Muscle of leg (tissue), 16 donors: ENCODE measurements around the gene CADM3. TPM values are rescaled to one million over a fixed set of nuclear protein-coding genes. Genes with fewer than 3 reads are reported as not detected.

ENCODE experiments used
- DNase-seq: peaks from one replicate; pipeline ENCODE4 v3.0.0; 2013
- H3K27ac ChIP-seq: one replicate; pipeline ENCODE4 v1.5.1; 2013; ENCODE audit warnings: mild to moderate bottlenecking, low read length, control low read depth
- H3K27me3 ChIP-seq: one replicate; pipeline ENCODE4 v1.6.1; 2013; ENCODE audit warnings: low read length; ENCODE audit not compliant: control insufficient read depth, insufficient read depth
- H3K36me3 ChIP-seq: one replicate; pipeline ENCODE4 v1.6.1; 2013; ENCODE audit warnings: low read length; ENCODE audit not compliant: control insufficient read depth, insufficient read depth
- H3K4me1 ChIP-seq: one replicate; pipeline ENCODE4 v1.6.1; 2013; ENCODE audit warnings: low read length; ENCODE audit not compliant: control insufficient read depth, insufficient read depth
- H3K4me3 ChIP-seq: one replicate; pipeline ENCODE4 v1.5.1; 2013; ENCODE audit warnings: low read length, control low read depth
- H3K9me3 ChIP-seq: replicated peaks from 2 replicates; pipeline ENCODE4 v1.6.1; 2013; ENCODE audit warnings: low read depth, low read length; ENCODE audit not compliant: control insufficient read depth
- WGBS: methylation state at CpG from one replicate; pipeline ENCODE4 v1.1.5; 2013; ENCODE audit warnings: missing lambda C conversion rate; ENCODE audit not compliant: insufficient coverage; 5-methylcytosine and 5-hydroxymethylcytosine counted together
- long read RNA-seq, 11 donors: transcript quantifications; one replicate each; lab custom pipeline, GENCODE V29; 2026
- polyA plus RNA-seq, 8 donors: library from polyadenylated mRNA; unstranded; fragments of 120-200 nt; gene quantifications; one replicate each; pipeline versions ENCODE4 v1.2.1 to v1.2.3, GENCODE V29; 2013; ENCODE audit warnings: inconsistent platforms in 1 of 8, low replicate concordance in 1 of 8; ENCODE audit not compliant: insufficient read length in 8 of 8, insufficient read depth in 1 of 8
- total RNA-seq: library from RNA; stranded (reverse); fragments of 120-200 nt; gene quantifications from one replicate; pipeline ENCODE4 v1.2.4, GENCODE V29; 2013

Gene CADM3
- total RNA-seq (0.44 TPM), polyA plus RNA-seq (1 to 10 TPM in 1 of 8 donors, under 1 TPM in 7; 0.34 to 1.3 (median 0.47) TPM)
- long read RNA-seq, donor 1: 0 reads
- long read RNA-seq, donor 2, partial matches to known transcripts: 0 of 1 reads
- long read RNA-seq, donor 2, other reads (novel, unspliced or antisense): 0 of 1 reads
- long read RNA-seq, donor 3: 0 reads
- long read RNA-seq, donor 4: 0 reads
- long read RNA-seq, donor 5: 0 reads
- long read RNA-seq, donor 6: 0 reads
- long read RNA-seq, donor 7: 0 reads
- long read RNA-seq, donor 8: 0 reads
- long read RNA-seq, donor 9: 0 reads
- long read RNA-seq, donor 10: 0 reads
- long read RNA-seq, donor 11: 0 reads

GRCh38 chr1:159171254-159171687, at the start of gene CADM3:
Gene CADM3 (plus strand): TSS chr1:159171615. CDS start chr1:159171766, 151 bp downstream.
- Histone ChIP-seq H3K27ac (no peak within 1 kb of the TSS), H3K36me3 (no peaks in the 10 kb centered on the region), H3K27me3 (peaks cover 38% of the 10 kb centered on the region), H3K4me3 (no peak within 1 kb of the TSS), H3K9me3 (no peaks in the 10 kb centered on the region), H3K4me1 (peaks cover 8% of the 10 kb centered on the region)
- 4% methylated on average over 10 of the region's 29 CpGs for WGBS
- DNase-seq: no peak

GRCh38 chr1:159122005-159122621, 49.3 kb upstream of the CADM3 start:
- Histone ChIP-seq H3K4me3 (no peak overlapping the region), H3K36me3 (no peaks in the 10 kb centered on the region), H3K27ac (no peak overlapping the region), H3K27me3 (no peaks in the 10 kb centered on the region), H3K4me1 (no peaks in the 10 kb centered on the region), H3K9me3 (no peaks in the 10 kb centered on the region)
- 48% methylated on average over 2 of the region's 2 CpGs for WGBS
- no peak for DNase-seq

- Histone ChIP-seq H3K27ac (no peak overlapping the region), H3K4me3 (no peak overlapping the region), H3K4me1 (no peaks in the 10 kb centered on the region), H3K36me3 (no peaks in the 10 kb centered on the region), H3K9me3 (no peaks in the 10 kb centered on the region), H3K27me3 (no peaks in the 10 kb centered on the region)
- no peak for DNase-seq
- WGBS: 86% methylated on average over 1 of the region's 5 CpGs
These were observed 47.8 kb upstream of the CADM3 start for GRCh38 chr1:159123587-159123986.

GRCh38 chr1:159132271-159132881, 39.0 kb upstream of the CADM3 start:
- no CpG with 5 or more reads among the region's 12 CpGs for WGBS
- Histone ChIP-seq H3K9me3 (no peaks in the 10 kb centered on the region), H3K27ac (no peak overlapping the region), H3K4me1 (no peaks in the 10 kb centered on the region), H3K4me3 (no peak overlapping the region), H3K27me3 (no peaks in the 10 kb centered on the region), H3K36me3 (no peaks in the 10 kb centered on the region)
- DNase-seq: peak; percentile 46

- Histone ChIP-seq H3K27me3 (no peaks in the 10 kb centered on the region), H3K36me3 (no peaks in the 10 kb centered on the region), H3K4me3 (no peak overlapping the region), H3K27ac (no peak overlapping the region), H3K4me1 (no peaks in the 10 kb centered on the region), H3K9me3 (no peaks in the 10 kb centered on the region)
- 57% methylated on average over 3 of the region's 7 CpGs for WGBS
- no peak for DNase-seq
These were observed 30.9 kb upstream of the CADM3 start for GRCh38 chr1:159140474-159140873.

GRCh38 chr1:159141584-159142390, 29.6 kb upstream of the CADM3 start:
- H3K27me3 ChIP-seq: no peaks in the 10 kb centered on the region
- H3K4me1 ChIP-seq: no peaks in the 10 kb centered on the region

GRCh38 chr1:159142391-159142663, 29.1 kb upstream of the CADM3 start:
- 55% methylated on average over 2 of the region's 2 CpGs for WGBS
- Histone ChIP-seq H3K9me3 (no peaks in the 10 kb centered on the region), H3K36me3 (no peaks in the 10 kb centered on the region), H3K27ac (no peak overlapping the region), H3K4me3 (no peak overlapping the region), H3K27me3 (no peaks in the 10 kb centered on the region), H3K4me1 (no peaks in the 10 kb centered on the region)
- no peak for DNase-seq

More at GRCh38 chr1:159141584-159142390, 29.6 kb upstream of the CADM3 start:
- no peak overlapping the region for H3K27ac ChIP-seq
- WGBS: 21% methylated on average over 8 of the region's 18 CpGs
- H3K36me3 ChIP-seq: no peaks in the 10 kb centered on the region
- no peak for DNase-seq
- H3K4me3 ChIP-seq: no peak overlapping the region
- H3K9me3 ChIP-seq: no peaks in the 10 kb centered on the region

GRCh38 chr1:159142726-159143510, 28.5 kb upstream of the CADM3 start:
- Histone ChIP-seq H3K27ac (no peak overlapping the region), H3K4me3 (no peak overlapping the region), H3K4me1 (no peaks in the 10 kb centered on the region), H3K36me3 (no peaks in the 10 kb centered on the region), H3K27me3 (no peaks in the 10 kb centered on the region), H3K9me3 (no peaks in the 10 kb centered on the region)
- 100% methylated on average over 1 of the region's 5 CpGs for WGBS
- no peak for DNase-seq

- H3K9me3 ChIP-seq: no peaks in the 10 kb centered on the region
- no peaks in the 10 kb centered on the region for H3K4me1 ChIP-seq
- H3K4me3 ChIP-seq: no peak overlapping the region
- no peak for DNase-seq
- H3K27ac ChIP-seq: no peak overlapping the region
- H3K36me3 ChIP-seq: no peaks in the 10 kb centered on the region
- no peaks in the 10 kb centered on the region for H3K27me3 ChIP-seq
- WGBS: 87% methylated on average over 3 of the region's 3 CpGs
These were observed 26.8 kb upstream of the CADM3 start for GRCh38 chr1:159144571-159144970.
